Neural progenitor cell (in vitro differentiated cells): ENCODE data around the gene NFIA.

ENCODE experiments used
- CTCF ChIP-seq: fragments of 200-600 bp; sonication (generic); IDR thresholded peaks from 2 replicates; pipeline ENCODE4 v1.5.1; 2017; ENCODE audit warnings: antibody characterized with exemption, mild to moderate bottlenecking
- EZH2 ChIP-seq: fragments of 200-600 bp; sonication (generic); IDR thresholded peaks from 2 replicates; pipeline ENCODE4 v1.6.1; 2017; ENCODE audit warnings: antibody characterized with exemption, mild to moderate bottlenecking, moderate library complexity
- EZH2phosphoT487 ChIP-seq: fragments of 200-600 bp; sonication (generic); IDR thresholded peaks from 2 replicates; pipeline ENCODE4 v1.6.1; 2017; ENCODE audit warnings: antibody characterized with exemption

DNA sequence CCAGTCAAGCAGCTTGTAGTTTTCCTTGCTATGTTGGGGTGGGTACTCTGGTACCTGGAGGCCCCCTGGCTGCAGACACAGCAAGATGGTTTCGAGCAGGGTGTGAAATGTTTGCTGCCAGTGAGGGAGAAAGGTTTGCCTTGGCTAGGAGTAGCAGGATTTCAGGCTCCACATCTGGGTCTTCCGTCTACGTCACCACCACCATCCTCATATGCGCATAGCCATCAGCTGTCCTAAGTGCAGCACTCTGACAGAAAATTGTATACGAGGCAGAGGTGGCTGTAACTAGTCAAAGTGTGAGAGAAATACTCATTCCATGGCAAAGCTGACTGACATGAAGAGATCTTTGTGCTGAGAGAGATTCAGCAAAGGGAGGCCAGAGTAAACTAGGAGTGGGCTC lies 212.6 kb downstream of the NFIA start:
- TF ChIP-seq CTCF = no peak
- no peak for TF ChIP-seq EZH2phosphoT487
- no peak for TF ChIP-seq EZH2
